HEK293 (cell line): ENCODE data around the gene MCTP1.

Experiments used
- CTCF ChIA-PET: fragments of 350-600 bp; formaldehyde crosslinking; extraction: SDS; loops from one replicate; lab custom pipeline; 2021; ENCODE audit warnings: antibody characterized with exemption; lab: Yijun Ruan, JAX
- POLR2A ChIA-PET: fragments of 300-600 bp; formaldehyde crosslinking; extraction: SDS; loops from one replicate; lab custom pipeline; 2020; ENCODE audit warnings: antibody characterized with exemption, inconsistent platforms; lab: Yijun Ruan, JAX
- H3K27ac ChIP-seq: fragments of 200-500 bp; sonication (Bioruptor generic); 2 replicates; pipeline ENCODE4 v1.5.1; 2014; ENCODE audit warnings: low read depth, low read length, control low read depth, inconsistent platforms; ENCODE audit errors: extremely low read depth
- H3K36me3 ChIP-seq, 2 experiments: fragments of 200-500 bp in 1 of 2; sonication (Bioruptor generic) in 1 of 2; 1 replicate in 1 of 2; 2 replicates in 1 of 2; pipeline ENCODE4 v1.5.1; 2014 to 2017; ENCODE audit warnings: inconsistent platforms in 2 of 2, low read length in 2 of 2; ENCODE audit not compliant: control insufficient read depth in 2 of 2, insufficient read depth in 1 of 2
- H3K4me1 ChIP-seq: fragments of 200-500 bp; sonication (Bioruptor generic); 2 replicates; pipeline ENCODE4 v1.5.1; 2014; ENCODE audit warnings: mild to moderate bottlenecking, low read length, inconsistent platforms; ENCODE audit not compliant: control insufficient read depth, insufficient read depth
- H3K4me3 ChIP-seq: 2 replicates; pipeline ENCODE4 v1.5.1; 2011; ENCODE audit warnings: low read depth, mild to moderate bottlenecking, control low read depth, low read length, moderate library complexity
- H3K9me3 ChIP-seq: fragments of 200-500 bp; sonication (Bioruptor generic); 2 replicates; pipeline ENCODE4 v1.5.1; 2014; ENCODE audit warnings: low read depth, low read length, inconsistent platforms; ENCODE audit not compliant: control insufficient read depth, insufficient read depth
- GLI4 ChIP-seq: fragments of 450-650 bp; formaldehyde crosslinking; IDR thresholded peaks from 2 replicates; pipeline ENCODE4 v1.5.1; 2016; ENCODE audit warnings: missing biosample characterization, missing genetic modification characterization
- KLF10 ChIP-seq: fragments of 450-650 bp; IDR thresholded peaks from 2 replicates; pipeline ENCODE4 v1.5.1; 2018; ENCODE audit warnings: missing biosample characterization, mild to moderate bottlenecking, missing genetic modification characterization
- REST ChIP-seq: fragments of 450-650 bp; formaldehyde crosslinking; IDR thresholded peaks from 2 replicates; pipeline ENCODE4 v1.5.1; 2016; ENCODE audit warnings: missing biosample characterization, missing genetic modification characterization
- TCF7L2 ChIP-seq: IDR thresholded peaks from 2 replicates; pipeline ENCODE4 v1.6.1; 2011; ENCODE audit warnings: low read depth, mild to moderate bottlenecking, inconsistent platforms, low read length, moderate library complexity, borderline replicate concordance
- ZBTB11 ChIP-seq: fragments of 450-650 bp; formaldehyde crosslinking; conservative IDR thresholded peaks from 2 replicates; pipeline ENCODE4 v1.5.1; 2016; ENCODE audit warnings: low read depth, missing biosample characterization, missing genetic modification characterization
- ZNF138 ChIP-seq: fragments of 450-650 bp; formaldehyde crosslinking; IDR thresholded peaks from 2 replicates; pipeline ENCODE4 v1.5.1; 2016; ENCODE audit warnings: missing biosample characterization, missing genetic modification characterization, borderline replicate concordance
- ZNF280D ChIP-seq: fragments of 450-650 bp; formaldehyde crosslinking; IDR thresholded peaks from 2 replicates; pipeline ENCODE4 v1.5.1; 2016; ENCODE audit warnings: missing biosample characterization, missing genetic modification characterization
- ZNF302 ChIP-seq: fragments of 450-650 bp; formaldehyde crosslinking; IDR thresholded peaks from 2 replicates; pipeline ENCODE4 v1.5.1; 2016; ENCODE audit warnings: missing biosample characterization, missing genetic modification characterization, low read depth
- ZNF398 ChIP-seq: fragments of 450-650 bp; formaldehyde crosslinking; IDR thresholded peaks from 2 replicates; pipeline ENCODE4 v1.5.1; 2017; ENCODE audit warnings: missing biosample characterization, missing genetic modification characterization
- ZNF48 ChIP-seq: fragments of 450-650 bp; formaldehyde crosslinking; IDR thresholded peaks from 2 replicates; pipeline ENCODE4 v1.5.1; 2016; ENCODE audit warnings: missing biosample characterization, missing genetic modification characterization
- ZNF488 ChIP-seq: fragments of 450-650 bp; formaldehyde crosslinking; IDR thresholded peaks from 2 replicates; pipeline ENCODE4 v1.5.1; 2016; ENCODE audit warnings: missing biosample characterization, missing genetic modification characterization
- ZNF501 ChIP-seq: fragments of 450-650 bp; formaldehyde crosslinking; IDR thresholded peaks from 2 replicates; pipeline ENCODE4 v1.5.1; 2016; ENCODE audit warnings: missing biosample characterization, missing genetic modification characterization
- ZNF510 ChIP-seq: fragments of 450-650 bp; formaldehyde crosslinking; IDR thresholded peaks from 2 replicates; pipeline ENCODE4 v1.5.1; 2018; ENCODE audit warnings: mild to moderate bottlenecking, missing genetic modification characterization, missing biosample characterization; ENCODE audit not compliant: insufficient replicate concordance
- ZNF521 ChIP-seq: fragments of 450-650 bp; formaldehyde crosslinking; IDR thresholded peaks from 2 replicates; pipeline ENCODE4 v1.5.1; 2017; ENCODE audit warnings: missing biosample characterization, mild to moderate bottlenecking, missing genetic modification characterization
- ZNF621 ChIP-seq: fragments of 450-650 bp; formaldehyde crosslinking; IDR thresholded peaks from 2 replicates; pipeline ENCODE4 v1.5.1; 2017; ENCODE audit warnings: missing biosample characterization, missing genetic modification characterization
- ZNF623 ChIP-seq: fragments of 450-650 bp; formaldehyde crosslinking; IDR thresholded peaks from 2 replicates; pipeline ENCODE4 v1.5.1; 2016; ENCODE audit warnings: missing biosample characterization, missing genetic modification characterization
- ZNF654 ChIP-seq: fragments of 450-650 bp; formaldehyde crosslinking; IDR thresholded peaks from 2 replicates; pipeline ENCODE4 v1.5.1; 2016; ENCODE audit warnings: low read depth, missing biosample characterization, missing genetic modification characterization
- ZSCAN23 ChIP-seq: fragments of 450-650 bp; formaldehyde crosslinking; IDR thresholded peaks from 2 replicates; pipeline ENCODE4 v1.5.1; 2016; ENCODE audit warnings: missing biosample characterization, missing genetic modification characterization
- ZSCAN5A ChIP-seq: fragments of 450-650 bp; formaldehyde crosslinking; IDR thresholded peaks from 2 replicates; pipeline ENCODE4 v1.5.1; 2016; ENCODE audit warnings: missing biosample characterization, missing genetic modification characterization

The MCTP1 gene

GRCh38 chr5:95102080-95102479 lies 182.8 kb downstream of the MCTP1 start:
- TF ChIP-seq TCF7L2, result no peak
- TF ChIP-seq ZNF302, result no peak
- no peak for TF ChIP-seq ZNF138
- no peak for TF ChIP-seq ZNF654 (tag by site-specific recombination)
- no peak for TF ChIP-seq GLI4 (tag by site-specific recombination)
- TF ChIP-seq ZNF621 (tag by site-specific recombination), result no peak
- Histone ChIP-seq H3K36me3 (no peaks in the 10 kb centered on the region), H3K27ac (no peak overlapping the region), H3K4me3 (no peak overlapping the region), H3K9me3 (no peaks in the 10 kb centered on the region), H3K4me1 (no peaks in the 10 kb centered on the region)
- CTCF ChIA-PET, result interaction anchor here (0.6 to 1.1 kb wide), 2 partner anchors 113 to 384 kb away, joined by 3 to 4 read pairs; no protein-coding TSS in a partner anchor
- POLR2A ChIA-PET, result no interaction called here

- no peaks in the 10 kb centered on the region for H3K4me1 ChIP-seq
- H3K27ac ChIP-seq, result no peak overlapping the region
- CTCF ChIA-PET, result interaction anchor here (0.6 kb wide), 1 partner anchor 75 kb away, joined by 3 read pairs; no protein-coding TSS in a partner anchor
- TF ChIP-seq ZNF510 (tag by site-specific recombination) (no peak), ZNF280D (tag by site-specific recombination) (no peak), ZBTB11 (tag by site-specific recombination) (no peak), REST (tag by site-specific recombination) (no peak), ZNF48 (no peak), ZNF623 (tag by site-specific recombination) (no peak), ZSCAN5A (tag by site-specific recombination) (no peak), ZNF398 (tag by site-specific recombination) (no peak), ZNF521 (no peak), ZSCAN23 (tag by site-specific recombination) (no peak), KLF10 (tag by site-specific recombination) (no peak), ZNF488 (no peak), ZNF501 (no peak)
- H3K4me3 ChIP-seq, result no peak overlapping the region
- H3K9me3 ChIP-seq, result no peaks in the 10 kb centered on the region
- no peaks in the 10 kb centered on the region for H3K36me3 ChIP-seq
- POLR2A ChIA-PET, result no interaction called here
These were observed 184.3 kb downstream of the MCTP1 start for GRCh38 chr5:95100551-95100950.
